Effector memory CD4-positive, alpha-beta T cell (primary cell): ENCODE data around the gene SLC26A11.

ENCODE experiments used
- DNase-seq, 3 donors: peaks; one replicate each; pipeline ENCODE4 v3.0.0-alpha.2; 2020
- H3K27ac ChIP-seq: 2 replicates; pipeline ENCODE4 v1.7.0; 2013; ENCODE audit warnings: mild to moderate bottlenecking, low read length, moderate library complexity; ENCODE audit not compliant: insufficient read depth, poor library complexity, severe bottlenecking
- H3K27me3 ChIP-seq: replicated peaks from 2 replicates; pipeline ENCODE4 v1.7.0; 2013; ENCODE audit warnings: mild to moderate bottlenecking, low read length; ENCODE audit not compliant: insufficient read depth, control insufficient read depth, poor library complexity, severe bottlenecking
- H3K36me3 ChIP-seq: 2 replicates; pipeline ENCODE4 v1.7.0; 2013; ENCODE audit warnings: mild to moderate bottlenecking, low read length, moderate library complexity; ENCODE audit not compliant: control insufficient read depth, insufficient read depth
- H3K4me1 ChIP-seq: 2 replicates; pipeline ENCODE4 v1.7.0; 2013; ENCODE audit warnings: low read length, mild to moderate bottlenecking; ENCODE audit not compliant: control insufficient read depth, insufficient read depth, poor library complexity, severe bottlenecking
- H3K4me3 ChIP-seq: 2 replicates; pipeline ENCODE4 v1.7.0; 2013; ENCODE audit warnings: low read length, low read depth, mild to moderate bottlenecking; ENCODE audit not compliant: insufficient read depth, poor library complexity, severe bottlenecking
- H3K9me3 ChIP-seq: 2 replicates; pipeline ENCODE4 v1.7.0; 2013; ENCODE audit warnings: mild to moderate bottlenecking, low read length, moderate library complexity; ENCODE audit not compliant: control insufficient read depth

SLC26A11 gene

DNA sequence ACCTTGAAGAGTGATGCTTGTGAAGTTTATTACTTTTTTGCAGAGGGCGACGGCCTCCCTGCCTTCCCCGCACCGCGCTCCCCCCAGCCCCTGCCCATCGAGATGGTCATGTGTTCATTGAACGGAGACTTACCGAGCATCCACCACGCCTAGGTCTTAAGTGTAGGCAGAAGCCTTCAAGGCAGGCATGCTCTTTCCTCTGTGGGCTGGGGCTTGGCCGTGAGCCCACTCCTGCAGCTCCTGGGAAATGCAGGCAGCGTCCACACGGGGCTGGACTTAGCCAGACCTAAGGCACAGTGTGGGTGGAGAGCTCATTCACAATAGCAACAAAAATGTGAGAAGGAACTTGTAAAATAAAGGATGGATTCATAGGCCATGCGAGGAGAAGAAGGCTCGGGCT, 59.7 kb downstream of the SLC26A11 start:
- Histone ChIP-seq H3K4me3 (no peak overlapping the region), H3K4me1 (no peaks in the 10 kb centered on the region)

DNA sequence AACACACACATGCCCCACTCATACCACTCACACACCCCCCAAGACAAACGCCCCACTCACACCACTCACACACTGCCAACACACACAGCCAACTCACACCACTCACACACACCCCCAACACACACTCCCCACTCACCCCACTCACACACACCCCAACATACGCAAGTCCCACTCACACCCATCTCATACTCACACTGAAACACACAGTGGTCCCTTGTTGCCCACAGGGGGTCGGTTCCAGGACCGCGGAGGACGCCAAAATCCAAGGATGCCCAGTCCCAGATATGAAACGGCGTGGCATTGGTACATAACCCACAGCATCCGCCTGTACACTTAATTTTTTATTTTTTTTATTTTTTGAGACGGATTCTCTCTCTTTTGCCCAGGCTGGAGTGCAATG, 61.3 kb downstream of the SLC26A11 start:
- H3K27ac ChIP-seq = no peak overlapping the region
- H3K4me3 ChIP-seq = no peak overlapping the region
- DNase-seq = no peak
- peaks cover 46% of the 10 kb centered on the region for H3K36me3 ChIP-seq
- H3K27me3 ChIP-seq = no peaks in the 10 kb centered on the region
- H3K9me3 ChIP-seq = no peaks in the 10 kb centered on the region
- no peaks in the 10 kb centered on the region for H3K4me1 ChIP-seq

More for the DNA sequence above, 59.7 kb downstream of the SLC26A11 start:
- Histone ChIP-seq H3K27me3 (no peaks in the 10 kb centered on the region), H3K27ac (no peak overlapping the region), H3K9me3 (no peaks in the 10 kb centered on the region), H3K36me3 (peaks cover 47% of the 10 kb centered on the region)
- DNase-seq = no peak

DNA sequence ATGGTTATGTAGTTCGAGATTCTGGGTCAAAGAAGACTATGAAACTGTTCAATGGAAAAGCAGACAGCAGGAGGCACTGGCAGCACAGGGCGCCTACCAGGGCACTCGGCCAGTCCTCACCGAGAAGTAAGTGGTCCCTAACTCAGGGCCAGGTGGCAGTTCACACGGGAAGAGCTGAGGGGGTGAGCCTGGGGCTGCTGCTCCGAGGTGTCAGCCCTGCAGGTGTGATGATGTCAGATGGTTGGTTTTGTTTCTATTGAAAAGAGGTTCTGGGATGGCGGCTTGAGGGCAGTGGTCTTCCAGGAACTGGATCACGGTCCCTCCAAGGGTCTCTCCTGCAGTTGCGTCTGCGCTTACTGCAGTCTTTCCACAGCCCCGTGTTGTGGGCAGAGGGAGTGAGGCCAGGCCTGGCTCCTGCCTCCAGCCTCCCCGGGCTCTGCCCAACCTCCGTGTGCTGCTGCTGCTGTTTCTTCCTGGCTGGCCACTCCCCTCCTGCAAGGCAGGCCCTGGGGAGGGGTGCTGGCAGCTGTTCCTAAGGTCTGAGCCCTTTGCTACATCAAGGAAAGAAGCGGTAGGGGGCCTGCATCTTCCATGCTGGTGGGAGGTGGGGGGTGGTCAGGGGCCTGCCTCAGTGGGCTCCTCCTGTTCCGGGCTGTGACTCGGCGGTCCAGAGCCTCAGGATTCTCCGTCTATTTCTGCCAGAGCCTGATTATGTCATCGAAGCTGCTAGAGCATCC, 63.1 kb downstream of the SLC26A11 start:
- Histone ChIP-seq H3K4me3 (no peak overlapping the region), H3K27ac (peak overlapping the region; percentile 6), H3K9me3 (no peaks in the 10 kb centered on the region), H3K27me3 (no peaks in the 10 kb centered on the region), H3K4me1 (no peaks in the 10 kb centered on the region), H3K36me3 (peaks cover 49% of the 10 kb centered on the region)
- DNase-seq = no peak

DNA sequence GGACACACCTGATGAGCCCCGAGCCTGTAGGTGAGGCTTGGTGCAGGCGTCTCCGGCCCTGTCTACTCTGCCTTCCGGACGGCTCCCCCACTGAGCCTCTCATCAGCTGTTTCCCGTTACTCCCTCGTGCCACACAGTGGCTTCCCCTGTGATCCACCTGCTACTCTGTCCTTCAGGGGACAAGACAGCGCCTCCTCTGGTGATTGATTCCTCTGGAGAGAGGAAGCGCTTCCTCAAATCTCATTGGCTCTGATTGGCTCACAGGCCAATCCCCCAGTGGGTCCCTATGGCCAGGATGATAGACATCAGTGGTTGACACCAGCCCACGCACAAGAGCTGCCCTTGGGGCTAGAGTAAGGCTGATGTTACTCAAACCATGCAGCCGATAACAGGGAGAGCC, 64.4 kb downstream of the SLC26A11 start:
- peaks cover 53% of the 10 kb centered on the region for H3K36me3 ChIP-seq
- no peak overlapping the region for H3K27ac ChIP-seq
- DNase-seq = no peak
- H3K4me1 ChIP-seq = no peaks in the 10 kb centered on the region
- no peaks in the 10 kb centered on the region for H3K9me3 ChIP-seq
- no peak overlapping the region for H3K4me3 ChIP-seq
- no peaks in the 10 kb centered on the region for H3K27me3 ChIP-seq

DNA sequence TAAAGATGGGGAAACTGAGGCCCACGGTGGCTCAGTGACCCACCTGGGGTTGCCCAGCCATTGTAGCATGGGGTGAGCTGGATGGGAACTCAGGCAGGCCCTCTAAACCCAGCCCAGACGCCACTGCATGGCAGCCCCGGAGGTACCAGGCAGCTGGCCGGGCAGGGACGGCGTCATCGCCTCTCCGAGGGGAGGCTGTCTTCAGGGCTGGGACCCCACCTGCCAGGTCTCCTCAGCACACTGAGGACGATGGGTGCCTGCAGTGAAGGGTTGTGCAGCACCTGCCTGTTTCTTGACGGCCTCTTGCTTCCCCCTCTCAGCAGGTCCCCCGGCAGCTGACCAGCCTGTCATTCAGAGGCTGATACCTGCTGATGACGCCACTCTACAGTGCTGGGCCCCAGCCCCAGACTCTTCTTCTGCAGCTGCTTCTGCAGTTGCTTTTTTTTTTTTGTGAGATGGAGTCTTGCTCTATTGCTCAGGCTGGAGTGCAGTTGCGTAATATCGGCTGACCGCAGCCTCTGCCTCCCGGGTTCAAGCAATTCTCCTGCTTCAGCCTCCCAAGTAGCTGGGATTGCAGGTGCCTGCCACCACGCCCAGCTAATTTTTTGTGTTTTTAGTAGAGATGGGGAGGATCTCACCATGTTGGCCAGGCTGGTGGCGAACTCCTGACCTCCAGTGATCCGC, 65.2 kb downstream of the SLC26A11 start:
- H3K4me3 ChIP-seq = no peak overlapping the region
- H3K9me3 ChIP-seq = no peaks in the 10 kb centered on the region
- no peaks in the 10 kb centered on the region for H3K4me1 ChIP-seq
- no peaks in the 10 kb centered on the region for H3K27me3 ChIP-seq
- peak overlapping the region; percentile 14 for H3K27ac ChIP-seq
- no peak for DNase-seq
- H3K36me3 ChIP-seq = peaks cover 54% of the 10 kb centered on the region

DNA sequence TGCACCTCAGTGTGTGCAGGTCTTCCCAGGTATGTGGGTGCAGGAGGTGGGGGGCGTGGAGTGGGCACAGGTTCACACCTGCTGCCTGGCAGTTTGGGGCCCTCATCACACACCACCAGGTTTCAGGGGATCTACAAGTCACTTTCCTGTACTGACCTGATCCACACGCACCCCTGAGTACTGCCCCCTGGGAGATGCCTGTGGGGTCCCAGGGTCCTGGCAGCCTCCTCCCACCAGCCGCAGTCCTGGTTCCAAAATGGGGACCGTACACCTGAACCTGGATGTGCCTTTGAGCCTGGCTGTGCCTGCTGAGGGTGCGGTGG, 66.4 kb downstream of the SLC26A11 start:
- H3K36me3 ChIP-seq = peaks cover 54% of the 10 kb centered on the region
- H3K27me3 ChIP-seq = no peaks in the 10 kb centered on the region
- DNase-seq = no peak
- no peaks in the 10 kb centered on the region for H3K4me1 ChIP-seq
- no peak overlapping the region for H3K4me3 ChIP-seq
- H3K9me3 ChIP-seq = no peaks in the 10 kb centered on the region
- H3K27ac ChIP-seq = no peak overlapping the region

DNA sequence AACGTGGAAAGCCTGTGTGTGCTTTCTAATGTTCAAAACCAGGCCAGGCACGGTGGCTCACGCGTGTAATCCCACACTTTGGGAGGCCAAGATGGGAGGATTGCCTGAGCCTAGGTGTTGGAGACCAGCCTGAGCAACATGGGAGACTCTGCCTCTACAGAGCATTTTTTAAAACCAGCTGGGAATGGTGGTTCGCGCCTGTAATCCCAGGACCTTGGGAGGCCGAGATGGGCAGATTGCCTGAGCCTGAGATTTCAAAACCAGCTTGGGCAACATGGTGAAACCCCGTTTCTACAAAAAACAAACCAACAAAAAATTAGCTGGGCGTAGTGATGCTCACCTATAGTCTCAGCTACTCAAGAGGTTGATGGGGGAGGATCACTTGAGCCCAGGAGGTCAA, 66.8 kb downstream of the SLC26A11 start:
- Histone ChIP-seq H3K9me3 (no peaks in the 10 kb centered on the region), H3K4me1 (no peaks in the 10 kb centered on the region), H3K36me3 (peaks cover 58% of the 10 kb centered on the region), H3K27ac (no peak overlapping the region), H3K27me3 (no peaks in the 10 kb centered on the region), H3K4me3 (no peak overlapping the region)
- no peak for DNase-seq

DNA sequence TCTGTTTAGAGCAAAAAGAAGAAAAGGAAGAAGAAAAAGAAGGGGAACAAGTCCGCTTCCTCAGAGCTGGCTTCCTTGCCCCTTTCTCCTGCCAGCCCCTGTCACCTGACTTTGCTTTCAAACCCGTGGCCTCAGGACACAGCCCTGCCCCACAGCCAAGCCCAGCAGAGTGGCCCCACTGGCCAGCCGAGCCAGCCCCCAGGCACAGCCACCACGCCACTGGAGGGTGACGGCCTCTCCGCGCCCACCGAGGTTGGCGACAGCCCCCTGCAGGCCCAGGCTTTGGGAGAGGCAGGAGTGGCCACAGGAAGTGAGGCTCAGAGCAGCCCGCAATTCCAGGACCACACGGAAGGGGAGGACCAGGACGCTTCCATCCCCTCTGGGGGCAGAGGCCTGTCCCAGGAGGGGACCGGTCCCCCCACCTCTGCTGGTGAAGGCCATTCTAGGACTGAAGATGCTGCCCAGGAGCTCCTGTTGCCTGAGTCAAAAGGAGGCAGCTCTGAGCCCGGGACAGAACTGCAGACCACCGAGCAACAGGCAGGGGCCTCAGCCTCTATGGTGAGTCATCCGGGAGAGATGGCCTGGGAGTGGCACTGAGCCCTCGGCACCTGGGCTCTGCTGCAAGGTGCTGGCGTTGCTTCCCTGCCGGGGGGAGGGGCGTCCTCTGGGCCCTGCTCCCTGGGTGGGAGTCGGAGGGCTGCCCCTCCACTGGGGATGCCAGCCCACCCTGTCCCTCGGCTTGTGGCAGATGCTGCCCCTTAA, 67.8 kb downstream of the SLC26A11 start:
- no peak overlapping the region for H3K27ac ChIP-seq

DNA sequence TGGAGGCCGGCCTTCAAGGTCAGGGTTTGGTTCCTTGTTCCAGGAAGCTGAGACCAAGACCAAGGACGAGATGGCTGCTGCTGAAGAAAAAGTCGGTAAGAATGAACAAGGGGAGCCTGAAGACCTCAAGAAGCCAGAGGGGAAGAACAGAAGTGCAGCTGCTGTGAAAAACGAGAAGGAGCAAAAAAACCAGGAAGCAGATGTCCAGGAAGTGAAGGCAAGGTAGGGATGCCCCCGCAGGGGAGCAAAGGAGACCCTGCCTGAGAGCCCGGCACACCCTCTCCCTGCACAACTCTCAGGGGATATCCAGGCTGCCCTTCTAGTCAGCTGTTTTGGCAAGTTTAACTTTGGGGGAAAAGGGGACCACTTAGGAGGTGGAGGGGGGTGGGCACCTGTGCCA, 69.4 kb downstream of the SLC26A11 start:
- Histone ChIP-seq H3K9me3 (no peaks in the 10 kb centered on the region), H3K27me3 (no peaks in the 10 kb centered on the region), H3K27ac (no peak overlapping the region), H3K4me3 (no peak overlapping the region), H3K36me3 (peaks cover 76% of the 10 kb centered on the region), H3K4me1 (no peaks in the 10 kb centered on the region)
- no peak for DNase-seq

More for the DNA sequence above, 67.8 kb downstream of the SLC26A11 start:
- Histone ChIP-seq H3K27me3 (no peaks in the 10 kb centered on the region), H3K4me1 (no peaks in the 10 kb centered on the region), H3K4me3 (no peak overlapping the region), H3K9me3 (no peaks in the 10 kb centered on the region), H3K36me3 (peaks cover 68% of the 10 kb centered on the region)
- DNase-seq = no peak

DNA sequence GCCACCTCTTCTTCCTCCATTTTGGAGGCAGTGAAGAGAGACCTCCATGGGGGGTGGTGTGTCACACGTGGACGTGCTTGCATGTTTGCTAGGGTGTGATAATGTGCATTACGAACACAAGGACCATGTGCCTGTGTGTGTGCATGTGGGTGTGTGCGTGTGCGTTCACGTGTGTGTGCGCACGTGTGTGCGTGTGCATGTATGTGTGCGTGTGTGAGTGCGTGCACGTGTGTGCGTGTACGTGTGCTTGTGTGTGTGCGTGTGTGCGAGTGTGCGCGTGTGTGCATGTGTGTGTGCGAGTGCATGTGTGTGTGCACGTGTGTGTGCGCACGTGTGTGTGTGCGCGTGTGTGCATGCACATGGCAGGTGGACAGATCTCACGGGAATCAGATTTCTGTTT, 69.9 kb downstream of the SLC26A11 start:
- no peaks in the 10 kb centered on the region for H3K27me3 ChIP-seq
- H3K4me1 ChIP-seq = no peaks in the 10 kb centered on the region
- no peak overlapping the region for H3K27ac ChIP-seq
- no peak overlapping the region for H3K4me3 ChIP-seq
- no peaks in the 10 kb centered on the region for H3K9me3 ChIP-seq
- peaks cover 82% of the 10 kb centered on the region for H3K36me3 ChIP-seq
- DNase-seq = no peak
